Stimulated activated CD8-positive, alpha-beta memory T cell treated with anti-CD3 and anti-CD28 coated beads, Interleukin-4, amount 100 ng/mL, for 24 hours (primary cell): ENCODE measurements around the gene SENP7.
"Not testable (repeated sequence)": the region's sequence is repeated elsewhere in the genome, so short reads cannot be mapped to it uniquely, and the experiment has no call there.

ENCODE experiments used
- DNase-seq: peaks from one replicate; pipeline ENCODE4 v3.0.0-alpha.2; 2020; ENCODE audit warnings: low read depth

The SENP7 gene

DNA sequence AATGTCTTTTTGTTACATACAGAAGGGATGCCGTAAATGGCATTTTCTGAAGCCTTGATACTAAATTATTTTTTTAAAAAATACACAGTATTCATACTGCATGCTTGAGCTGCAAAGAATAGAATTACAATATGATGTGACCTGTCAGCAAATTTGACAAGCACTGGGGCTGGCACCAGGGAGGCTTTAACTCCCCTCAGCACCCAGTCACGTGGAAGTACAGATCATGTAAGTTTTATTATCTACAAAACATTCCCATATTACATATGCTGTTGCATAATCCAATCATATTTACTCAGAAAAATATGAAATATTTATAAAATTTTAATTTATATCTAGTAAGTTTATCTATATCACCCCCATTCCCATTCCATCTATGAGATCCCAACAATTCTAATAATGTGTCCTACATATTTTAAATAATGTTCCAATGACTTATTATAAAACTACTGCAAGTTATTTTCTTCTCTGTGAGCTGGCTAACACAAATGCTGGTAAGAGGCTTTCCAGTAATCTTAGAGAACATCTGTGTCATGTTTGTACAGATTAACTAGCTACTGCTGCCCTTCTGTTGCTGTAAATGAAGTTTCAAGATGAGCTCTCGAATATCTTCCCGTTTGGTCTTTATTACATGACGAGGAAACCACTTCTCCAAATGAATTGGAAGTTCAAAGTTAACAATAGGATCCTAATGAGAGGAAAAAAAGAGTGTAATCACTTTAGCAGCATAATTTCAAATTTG lies 187.4 kb downstream of the SENP7 start:
- DNase-seq: no peak

DNA sequence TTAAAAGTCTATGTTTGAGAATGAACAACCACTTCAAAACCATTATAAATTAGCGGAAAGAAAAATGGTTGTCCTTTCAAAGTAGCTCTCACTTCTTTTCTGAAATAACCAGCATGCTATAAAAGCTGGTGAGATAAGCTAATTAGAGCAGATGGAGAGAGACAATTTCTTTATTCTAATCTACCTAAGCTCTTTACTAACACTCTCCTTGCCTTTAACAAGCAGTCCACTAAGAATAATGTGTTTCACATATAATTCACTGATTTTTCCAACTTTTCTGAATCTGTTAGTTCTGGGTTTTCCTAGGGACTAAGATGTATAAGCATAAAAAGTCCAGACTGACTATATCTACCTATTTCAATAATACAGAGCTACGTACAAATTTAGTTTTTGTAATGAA lies 192.5 kb downstream of the SENP7 start, which contains the start of gene IMPG2:
Gene IMPG2, minus strand, starts transcription at position 101 of the 400 bp plus-strand sequence. CDS start 203 bp downstream, outside the sequence.
- DNase-seq: no peak

DNA sequence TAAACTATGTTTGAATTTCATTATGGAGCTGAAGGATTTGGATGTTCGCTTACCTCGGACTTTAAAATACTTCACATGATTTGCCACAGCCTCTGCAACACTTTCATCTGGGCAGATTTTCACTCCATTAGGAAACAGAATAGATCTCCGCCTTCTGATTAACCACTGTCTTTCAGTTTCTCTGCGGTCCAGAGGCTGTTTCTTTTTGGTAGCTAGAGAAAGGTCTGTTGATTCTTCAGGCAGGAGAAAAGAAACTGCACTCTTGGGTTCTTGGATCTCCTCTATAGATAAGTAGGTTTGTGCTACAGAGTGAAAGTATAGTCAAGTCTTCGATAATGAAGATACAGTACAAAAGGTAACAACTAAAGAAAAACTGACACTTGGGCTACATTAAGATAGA lies 193.5 kb downstream of the SENP7 start:
- DNase-seq: no peak

DNA sequence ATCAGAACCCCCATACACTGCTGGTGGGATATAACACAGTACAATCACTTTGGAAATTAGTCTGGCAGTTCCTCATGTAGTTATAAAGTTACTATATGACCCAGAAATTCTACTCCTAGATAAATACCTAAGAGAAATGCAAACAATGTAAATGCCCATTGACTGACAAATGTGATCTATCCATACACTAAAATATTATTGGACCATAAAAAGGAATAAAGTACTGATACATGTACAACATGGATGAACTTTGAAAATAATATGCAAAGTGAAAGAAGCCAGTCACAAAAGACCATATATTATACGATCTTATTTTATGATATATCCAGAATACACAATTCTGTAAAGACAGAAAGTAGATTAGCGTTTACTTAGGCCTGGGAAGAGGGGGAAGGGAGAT lies 200.5 kb downstream of the SENP7 start:
- DNase-seq: no peak

GRCh38 chr3:101311676-101312075 lies 201.3 kb downstream of the SENP7 start:
- DNase-seq: no peak

DNA sequence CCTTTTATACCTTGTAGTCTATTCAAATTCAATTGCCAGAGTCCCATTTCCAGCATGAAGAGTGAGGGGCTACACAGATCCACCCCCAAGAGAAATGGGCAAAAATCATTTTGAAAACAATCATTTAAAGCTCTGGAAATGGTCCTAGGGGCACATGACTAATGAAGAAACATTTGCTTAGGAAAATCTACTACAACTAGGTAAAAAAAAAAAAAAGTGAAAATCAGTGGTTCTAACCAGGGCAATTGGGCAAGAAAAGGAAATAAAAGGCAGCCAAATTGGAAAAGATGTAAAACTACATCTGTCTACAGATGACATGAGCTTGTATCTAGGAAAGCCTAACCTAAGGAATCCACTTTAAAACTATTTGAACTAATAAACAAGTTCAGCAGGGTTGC lies 202.0 kb downstream of the SENP7 start:
- DNase-seq: no peak

- not testable (repeated sequence) for DNase-seq
Measured at GRCh38 chr3:101308147-101308772, 204.8 kb downstream of the SENP7 start.

DNA sequence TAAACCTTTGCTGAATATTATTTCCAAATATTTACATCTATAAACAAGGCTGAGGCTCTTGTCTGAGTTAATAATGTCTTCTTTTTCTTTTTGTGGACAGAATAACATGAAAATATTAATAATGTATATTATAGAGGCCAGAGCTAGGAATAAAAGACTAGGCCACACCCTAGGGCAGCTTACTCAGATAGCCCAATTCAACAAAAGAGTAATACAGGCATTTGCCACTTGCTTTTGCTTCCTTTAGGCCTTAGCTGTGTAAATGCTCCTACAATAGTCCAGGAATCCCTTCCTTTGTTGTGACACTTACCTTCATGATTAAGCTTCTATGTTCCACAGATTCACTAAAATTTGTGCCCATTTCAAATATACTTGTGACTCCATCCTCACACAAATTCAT lies 209.2 kb downstream of the SENP7 start:
- DNase-seq: no peak

DNA sequence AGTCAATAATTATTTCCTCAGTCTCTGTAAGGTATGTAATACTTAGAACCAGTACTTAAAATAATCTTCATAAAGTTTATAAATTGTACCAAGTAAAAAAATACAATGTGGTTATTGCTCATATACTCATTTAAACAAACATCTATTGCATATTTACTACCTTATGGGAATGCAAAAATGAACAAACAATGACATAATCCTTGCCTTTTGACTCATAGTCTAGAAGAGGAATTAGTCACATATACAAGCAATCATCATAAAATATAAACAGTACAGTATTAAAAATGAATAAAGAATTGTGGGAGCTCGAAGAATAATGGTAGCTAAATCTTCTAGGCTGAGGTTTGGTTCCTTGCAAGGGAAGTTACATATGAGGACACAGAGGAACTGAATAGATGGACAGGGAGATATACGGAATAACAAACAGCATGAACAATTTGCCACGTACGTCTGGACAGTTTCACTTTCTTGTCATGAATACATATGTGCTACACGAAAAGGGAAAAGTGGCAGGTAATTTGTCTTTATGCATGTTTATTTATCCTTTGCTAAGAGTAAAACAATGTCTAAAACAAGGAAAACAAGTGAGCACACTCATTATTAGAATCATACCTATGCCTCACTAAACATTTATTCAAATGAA lies 209.8 kb downstream of the SENP7 start:
- DNase-seq: no peak

DNA sequence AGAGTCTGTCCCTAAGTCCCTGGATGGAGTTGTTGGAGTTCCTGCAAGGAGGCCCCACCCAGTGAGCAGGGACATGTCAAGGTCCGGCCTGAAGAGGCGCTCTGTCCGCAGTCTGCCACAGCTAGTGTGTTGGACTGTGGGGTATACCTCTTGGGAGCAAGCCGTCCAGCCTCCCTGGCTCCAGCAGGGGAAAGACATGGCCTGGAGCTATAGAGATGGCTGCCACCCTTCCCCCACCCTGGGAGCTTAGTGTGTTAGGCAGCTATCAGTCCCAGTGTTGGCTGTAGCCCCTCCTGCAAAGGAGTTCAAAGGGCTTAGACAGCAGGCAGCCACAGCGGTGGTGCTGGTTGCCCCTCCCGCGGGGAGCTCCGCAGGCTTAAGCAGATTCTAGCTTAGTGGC lies 212.9 kb downstream of the SENP7 start:
- DNase-seq: no peak

- DNase-seq: no peak
Measured at GRCh38 chr3:101292027-101292426, 221.0 kb downstream of the SENP7 start.

DNA sequence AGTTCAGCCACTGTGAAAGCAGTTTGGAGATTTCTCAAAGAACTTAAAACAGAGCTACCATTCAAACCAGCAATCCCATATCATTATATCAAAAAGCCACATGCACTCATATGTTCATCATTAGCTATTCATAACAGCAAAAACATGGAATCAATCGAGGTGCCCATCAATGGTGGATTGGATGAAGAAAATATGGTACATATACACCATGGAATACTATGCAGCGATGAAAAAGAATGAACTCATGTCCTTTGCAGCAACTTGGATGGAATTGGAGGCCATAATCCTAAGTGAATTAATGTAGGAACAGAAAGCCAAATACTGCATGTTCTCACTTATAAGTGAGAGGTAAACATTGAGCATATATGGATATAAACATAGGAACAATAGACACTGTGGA lies 224.7 kb downstream of the SENP7 start:
- DNase-seq: no peak

DNA sequence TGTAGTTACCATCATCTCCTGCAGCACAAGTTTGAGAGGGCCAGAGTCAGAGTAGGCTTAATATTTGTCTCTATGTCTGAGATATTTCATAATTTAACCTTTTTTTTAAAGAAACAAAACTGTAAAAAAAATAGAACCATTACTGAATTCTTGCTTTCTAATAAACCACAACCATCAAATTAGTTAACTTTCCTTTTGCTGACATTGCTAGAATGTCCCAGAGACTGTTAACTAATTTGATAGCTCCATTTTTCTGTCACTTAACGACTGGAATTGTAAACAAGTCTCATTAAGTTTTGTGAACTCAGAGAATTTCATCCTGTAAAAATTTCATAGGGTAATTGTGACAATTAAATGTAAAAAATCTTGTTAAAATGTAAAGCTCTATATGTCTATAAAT lies 228.3 kb downstream of the SENP7 start:
- DNase-seq: no peak

DNA sequence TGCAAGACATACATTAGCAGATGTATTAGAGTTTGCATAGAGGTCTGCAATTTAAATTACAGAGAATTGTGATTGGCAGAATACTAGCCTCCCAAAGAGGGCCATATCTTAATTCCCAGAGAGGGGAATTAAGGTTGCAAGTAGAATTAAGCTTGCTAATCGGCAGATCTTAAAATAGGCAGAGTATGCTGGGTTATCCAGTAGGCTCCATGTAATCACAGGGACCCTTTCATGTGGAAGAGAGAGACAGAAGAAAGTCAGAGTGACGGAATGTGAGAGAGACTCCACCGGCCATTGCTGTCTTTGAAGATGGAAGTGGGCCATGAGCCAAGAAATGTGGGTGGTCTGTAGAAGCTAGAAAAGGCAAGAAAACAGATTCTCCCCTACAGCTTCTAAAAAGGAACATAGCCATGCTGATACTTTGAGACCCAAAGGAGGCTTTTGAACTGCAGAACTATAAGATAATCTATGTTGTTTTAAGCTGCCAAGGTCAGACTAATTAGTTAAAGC lies 231.4 kb downstream of the SENP7 start:
- no peak for DNase-seq

- DNase-seq: no peak
Measured at GRCh38 chr3:101279765-101280385, 233.1 kb downstream of the SENP7 start.

DNA sequence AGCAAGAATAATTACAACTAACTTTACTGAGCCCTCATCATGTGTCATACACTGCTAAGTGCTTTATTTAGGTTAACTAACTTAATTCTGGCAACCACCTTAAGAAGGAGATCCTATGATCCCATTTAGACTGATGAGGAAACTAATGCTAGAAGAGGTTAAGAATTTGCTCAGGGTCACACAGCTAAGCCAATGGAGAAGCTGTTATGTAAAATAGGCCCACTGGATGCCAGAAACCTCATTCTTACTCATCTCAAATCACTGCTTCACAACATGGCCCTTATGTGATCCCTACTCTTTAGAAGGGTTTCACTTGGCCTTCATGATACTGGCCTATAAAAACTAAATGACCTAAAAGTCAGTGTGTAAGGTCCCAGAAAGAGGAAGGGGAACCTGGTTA lies 233.8 kb downstream of the SENP7 start:
- no peak for DNase-seq

- no peak for DNase-seq
Measured at GRCh38 chr3:101278727-101279126, 234.3 kb downstream of the SENP7 start.
